Occipital lobe (tissue), 2 donors: ENCODE data around the gene ITPRIPL1. TPM values are rescaled to one million over a fixed set of nuclear protein-coding genes. Genes with fewer than 3 reads are reported as not detected.

Experiments used
- DNase-seq: peaks from one replicate; lab custom pipeline; 2025; lab: John Stamatoyannopoulos, UW
- total RNA-seq: library from RNA; depleted of rRNA; stranded (reverse); fragments of >200 nt; gene quantifications from one replicate; pipeline ENCODE4 v1.2.3, GENCODE V29; 2014

The ITPRIPL1 gene
- total RNA-seq, 1 donor from 2014 or later = 7.5 TPM

GRCh38 chr2:96359310-96359709 lies 34.2 kb downstream of the ITPRIPL1 start:
- DNase-seq = no peak

- no peak for DNase-seq
These were observed 34.7 kb downstream of the ITPRIPL1 start for GRCh38 chr2:96359866-96360265.

- no peak for DNase-seq
These were observed 36.6 kb downstream of the ITPRIPL1 start for GRCh38 chr2:96361751-96362150.

GRCh38 chr2:96369186-96369585 lies 44.1 kb downstream of the ITPRIPL1 start:
- DNase-seq = no peak

GRCh38 chr2:96374211-96374951 lies 49.3 kb downstream of the ITPRIPL1 start:
- DNase-seq = no peak

Other genes starting within 250 kb of the ITPRIPL1 start
- not detected for gene ADRA2B, start 208.7 kb upstream of the ITPRIPL1 start, total RNA-seq
- gene ASTL, start 186.8 kb upstream of the ITPRIPL1 start, total RNA-seq = not detected
- gene DUSP2, start 179.9 kb upstream of the ITPRIPL1 start, total RNA-seq = 7.3 TPM
- 165 TPM for gene STARD7, start 116.5 kb upstream of the ITPRIPL1 start, total RNA-seq
- 19.7 TPM for gene TMEM127, start 59.3 kb upstream of the ITPRIPL1 start, total RNA-seq
- 80.3 TPM for gene CIAO1, start 59.1 kb upstream of the ITPRIPL1 start, total RNA-seq
- 40.4 TPM for gene SNRNP200, start 19.8 kb upstream of the ITPRIPL1 start, total RNA-seq
- 2.3 TPM for gene NCAPH, start 10.4 kb downstream of the ITPRIPL1 start, total RNA-seq
- gene NEURL3, start 180.0 kb downstream of the ITPRIPL1 start, total RNA-seq = 0.16 TPM
- gene ARID5A, start 211.4 kb downstream of the ITPRIPL1 start, total RNA-seq = 1.2 TPM